ENCODE results near the gene CPNE6.

- TF ChIP-seq REST (IDR thresholded peaks at IDR 0.05; ENCODE audit: low read depth) (no peak), MAX (IDR thresholded peaks at IDR 0.05) (no peak), EZH2phosphoT487 (IDR thresholded peaks at IDR 0.05; ENCODE audit: borderline replicate concordance) (no peak), CTCF (IDR thresholded peaks at IDR 0.05 in 2 of 3, conservative IDR thresholded peaks at IDR 0.05 in 1 of 3; ENCODE audit: borderline replicate concordance in 1 of 3, insufficient read depth in 1 of 3, low read depth in 2 of 3, low read length in 2 of 3) (no peak), YY1 (IDR thresholded peaks at IDR 0.05; ENCODE audit: extremely low read depth, insufficient replicate concordance, low read depth, low read length) (no peak), POLR2AphosphoS5 (IDR thresholded peaks at IDR 0.05; ENCODE audit: low read depth, low read length) (no peak), POLR2A (IDR thresholded peaks at IDR 0.05; ENCODE audit: borderline replicate concordance, extremely low read depth, insufficient read depth, insufficient read length) (no peak), EGR1 (IDR thresholded peaks at IDR 0.05; ENCODE audit: low read depth) (no peak), SIN3A (IDR thresholded peaks at IDR 0.05; ENCODE audit: low read depth) (no peak), JUND (IDR thresholded peaks at IDR 0.05) (no peak)
Measured at GRCh38 chr14:24051176-24051788, 20.1 kb upstream of the CPNE6 start.

Data from HCT116 (cell line).